Endometrium (tissue), 2 donors: ENCODE measurements around the gene GAMT.

Experiments used
- FAIRE-seq: peaks from 2 replicates; lab custom pipeline; 2012; peaks lifted over from hg19 to GRCh38; lab: Jason Lieb, UNC
- donor health status: control.
- donor health status: control.

Gene GAMT

DNA sequence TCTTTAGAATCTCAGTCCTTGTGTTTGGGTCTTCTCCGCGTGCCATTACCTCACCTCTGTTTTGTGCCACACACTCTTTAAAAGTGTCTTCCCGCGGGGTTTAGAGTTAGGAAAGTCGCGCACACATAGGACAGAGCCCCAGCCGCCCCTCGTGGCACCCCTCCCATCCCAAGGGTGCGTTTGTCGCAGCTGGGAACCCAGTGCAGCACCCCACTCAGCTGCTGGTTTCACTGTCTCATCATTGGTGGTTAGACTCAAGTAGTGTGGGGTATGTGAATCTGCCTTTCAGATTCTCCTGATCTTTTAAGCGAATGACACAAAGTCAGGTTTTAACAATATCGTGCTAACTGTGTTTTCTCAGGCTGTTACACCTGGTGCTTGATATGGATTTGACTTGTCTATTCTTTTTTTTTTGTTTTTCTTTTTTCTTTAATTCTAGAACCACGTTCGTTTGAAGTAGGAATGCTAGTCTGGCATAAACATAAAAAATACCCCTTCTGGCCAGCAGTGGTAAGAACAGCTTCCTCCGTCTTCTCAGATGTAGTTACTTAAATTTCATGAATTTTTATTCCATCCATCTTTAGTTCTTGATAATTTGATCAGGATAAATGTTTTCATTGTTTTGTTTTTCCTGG lies 37.2 kb downstream of the GAMT start:
- FAIRE-seq = no peak

GRCh38 chr19:1363599-1363998 lies 37.7 kb downstream of the GAMT start:
- no peak for FAIRE-seq

- FAIRE-seq = no peak
Measured at GRCh38 chr19:1362387-1363257, 38.7 kb downstream of the GAMT start.

DNA sequence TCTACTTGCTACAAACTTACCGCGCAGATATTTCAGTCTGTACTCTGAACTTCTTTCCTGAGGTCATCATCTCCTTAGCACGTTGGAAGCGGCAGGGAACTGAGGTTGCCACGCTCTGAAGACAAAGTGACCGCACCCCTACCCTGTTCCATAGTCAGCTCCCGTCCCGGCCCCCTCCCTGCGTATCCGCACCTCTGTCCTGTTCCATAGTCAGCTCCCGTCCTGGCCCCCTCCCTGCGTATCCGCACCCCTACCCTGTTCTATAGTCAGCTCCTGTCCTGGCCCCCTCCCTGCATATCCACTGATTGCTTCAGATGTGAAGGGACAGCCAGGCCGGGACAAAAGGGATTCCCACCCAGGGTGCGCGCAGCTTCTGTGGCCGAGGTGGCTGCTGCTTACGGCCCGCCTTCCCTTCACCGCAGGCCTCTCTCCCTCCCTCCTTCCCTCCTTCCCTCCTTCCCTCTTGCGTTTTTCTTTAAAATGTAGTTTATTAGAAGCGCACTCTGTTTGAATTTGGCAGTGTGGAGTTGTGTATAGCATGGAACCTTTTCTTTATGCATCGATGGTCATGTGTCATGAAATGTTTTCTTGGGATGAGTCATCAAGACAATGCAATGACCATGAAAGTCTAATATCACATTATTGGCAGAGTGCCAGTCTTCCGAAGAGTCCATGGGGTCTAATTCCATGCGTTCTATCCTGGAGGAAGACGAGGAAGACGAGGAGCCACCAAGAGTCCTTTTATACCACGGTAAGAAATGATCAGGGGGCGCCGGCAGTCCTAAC lies 39.5 kb downstream of the GAMT start:
- FAIRE-seq = no peak

- peak; percentile 96 for FAIRE-seq
Measured at GRCh38 chr19:1360818-1361461, 40.4 kb downstream of the GAMT start.

DNA sequence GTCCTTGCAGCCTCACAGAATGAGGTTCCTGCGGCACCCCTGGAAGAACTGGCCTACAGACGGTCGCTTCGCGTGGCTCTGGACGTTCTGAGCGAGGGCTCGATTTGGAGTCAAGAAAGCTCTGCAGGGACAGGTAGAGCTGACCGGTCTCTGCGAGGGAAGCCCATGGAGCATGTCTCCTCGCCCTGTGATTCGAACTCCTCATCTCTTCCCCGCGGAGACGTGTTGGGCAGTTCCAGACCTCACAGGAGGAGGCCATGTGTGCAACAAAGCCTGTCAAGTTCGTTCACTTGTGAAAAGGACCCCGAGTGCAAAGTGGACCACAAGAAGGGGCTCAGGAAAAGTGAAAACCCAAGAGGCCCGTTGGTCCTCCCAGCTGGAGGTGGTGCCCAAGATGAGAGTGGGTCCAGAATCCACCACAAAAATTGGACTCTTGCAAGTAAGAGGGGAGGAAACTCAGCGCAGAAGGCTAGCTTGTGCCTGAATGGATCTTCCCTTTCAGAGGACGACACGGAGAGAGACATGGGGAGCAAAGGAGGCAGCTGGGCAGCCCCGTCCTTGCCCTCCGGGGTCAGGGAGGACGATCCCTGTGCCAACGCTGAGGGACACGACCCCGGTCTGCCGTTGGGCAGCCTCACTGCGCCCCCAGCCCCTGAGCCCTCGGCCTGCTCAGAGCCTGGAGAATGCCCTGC lies 41.1 kb downstream of the GAMT start:
- FAIRE-seq = no peak

GRCh38 chr19:1357531-1358109 lies 43.7 kb downstream of the GAMT start:
- FAIRE-seq = no peak

DNA sequence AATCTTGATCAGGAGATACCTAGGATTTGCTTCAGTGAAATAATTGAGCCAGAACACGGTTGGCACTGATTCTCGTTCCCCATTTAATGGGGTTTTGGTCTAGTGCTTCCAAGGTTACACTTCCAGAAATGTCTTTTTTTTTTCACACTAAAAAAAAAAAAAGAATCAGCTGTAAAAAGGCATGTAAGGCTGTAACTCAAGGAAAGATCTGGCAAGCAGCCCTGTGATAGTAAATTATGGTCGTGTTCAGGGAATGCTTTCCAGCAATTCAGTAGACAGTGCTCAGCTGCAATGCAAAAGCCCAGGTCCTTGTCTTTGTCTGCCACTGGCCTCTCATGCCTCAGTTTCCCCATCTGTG lies 44.9 kb downstream of the GAMT start:
- peak; percentile 50 for FAIRE-seq

DNA sequence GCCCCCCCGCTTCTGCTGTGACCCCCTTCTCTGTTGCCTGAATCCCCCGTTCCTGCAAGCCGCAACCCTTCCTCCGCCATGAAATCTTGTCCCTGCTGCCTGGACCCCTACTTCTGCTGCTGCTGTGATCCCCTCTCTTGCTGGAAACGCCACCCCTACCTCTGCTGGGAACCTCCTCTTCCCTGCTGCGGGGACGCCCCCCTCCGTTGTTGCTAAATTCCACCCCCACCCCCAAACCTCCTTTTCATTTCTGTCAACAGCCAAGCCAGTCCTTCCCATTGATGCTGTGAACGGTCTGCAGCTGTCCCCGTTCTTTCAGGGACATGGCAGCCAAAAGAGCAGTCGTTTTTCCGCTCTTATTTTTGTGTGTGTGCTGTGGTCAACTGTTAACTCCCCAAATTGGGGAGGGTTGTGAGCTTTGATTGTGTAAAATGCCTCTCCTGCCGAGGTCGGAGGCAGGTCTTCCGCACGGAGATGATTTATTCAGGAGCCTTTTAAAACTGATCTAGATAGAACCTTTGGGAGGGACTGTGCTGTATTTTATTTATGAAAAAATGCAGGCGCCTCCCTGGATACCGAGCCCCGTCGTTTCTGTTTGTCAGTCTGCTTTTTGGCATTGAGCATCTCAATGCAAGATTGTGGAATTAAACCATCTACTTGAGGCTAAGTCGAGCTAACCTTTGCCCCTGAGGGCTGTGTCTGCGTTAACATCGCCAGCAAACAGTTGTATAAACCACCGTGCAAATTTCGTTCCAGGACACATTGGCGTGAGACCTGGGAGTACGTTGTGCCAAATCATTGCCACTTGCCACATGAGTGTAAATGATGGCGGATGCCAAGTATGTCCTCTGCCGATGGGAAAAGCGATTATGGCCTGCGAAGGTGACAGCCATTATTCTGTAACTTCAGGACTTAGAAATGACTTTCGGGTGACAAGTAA lies 45.5 kb downstream of the GAMT start:
- FAIRE-seq = no peak

DNA sequence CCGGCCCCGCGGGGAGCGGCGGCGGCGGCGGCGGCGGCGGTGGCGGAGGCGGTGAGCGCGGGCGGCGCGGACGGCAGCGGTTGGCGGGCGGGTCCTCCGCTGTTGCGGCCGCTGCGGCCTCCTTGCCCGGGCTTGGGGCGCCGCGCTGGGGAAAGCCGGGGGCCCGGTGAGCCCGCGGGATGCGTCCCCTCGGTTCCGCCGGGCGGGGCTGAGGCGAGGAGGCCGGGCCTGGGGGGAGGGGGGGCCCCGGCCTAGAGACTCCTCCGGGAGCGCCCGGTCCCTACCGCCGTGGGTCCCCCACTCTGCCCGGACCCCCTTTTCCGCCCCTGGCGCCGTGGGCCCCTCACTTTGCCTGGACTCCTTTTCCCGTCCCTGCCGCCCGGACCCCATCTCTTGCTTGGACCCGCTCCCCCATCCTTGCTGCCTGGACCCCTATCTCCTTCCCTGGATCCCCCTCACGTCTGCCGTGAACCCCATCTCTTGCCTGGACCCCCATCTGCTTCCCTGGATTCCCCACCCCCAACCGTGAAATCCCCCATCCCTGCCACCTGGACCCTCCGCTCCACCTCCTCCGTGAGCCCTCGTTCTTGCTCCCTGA lies 46.3 kb downstream of the GAMT start:
- no peak for FAIRE-seq

DNA sequence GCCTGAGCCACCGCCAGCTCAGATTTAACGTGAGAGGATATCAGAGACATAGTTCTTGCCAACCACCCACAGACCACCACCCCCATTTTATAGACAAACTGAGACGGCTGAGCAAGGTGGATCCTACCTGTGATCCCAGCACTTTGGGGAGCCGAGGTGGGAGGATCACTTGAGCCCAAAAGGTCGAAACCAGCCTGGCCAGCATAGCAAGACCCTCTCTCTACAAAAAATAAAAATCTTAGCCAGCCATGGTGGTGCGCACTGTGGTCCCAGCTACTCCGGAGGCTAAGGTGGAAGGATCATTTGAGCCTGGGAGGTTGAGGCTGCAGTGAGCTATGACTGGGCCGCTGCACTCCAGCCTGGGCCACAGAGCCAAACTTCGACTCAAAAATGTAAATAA lies 48.2 kb downstream of the GAMT start:
- FAIRE-seq = no peak

DNA sequence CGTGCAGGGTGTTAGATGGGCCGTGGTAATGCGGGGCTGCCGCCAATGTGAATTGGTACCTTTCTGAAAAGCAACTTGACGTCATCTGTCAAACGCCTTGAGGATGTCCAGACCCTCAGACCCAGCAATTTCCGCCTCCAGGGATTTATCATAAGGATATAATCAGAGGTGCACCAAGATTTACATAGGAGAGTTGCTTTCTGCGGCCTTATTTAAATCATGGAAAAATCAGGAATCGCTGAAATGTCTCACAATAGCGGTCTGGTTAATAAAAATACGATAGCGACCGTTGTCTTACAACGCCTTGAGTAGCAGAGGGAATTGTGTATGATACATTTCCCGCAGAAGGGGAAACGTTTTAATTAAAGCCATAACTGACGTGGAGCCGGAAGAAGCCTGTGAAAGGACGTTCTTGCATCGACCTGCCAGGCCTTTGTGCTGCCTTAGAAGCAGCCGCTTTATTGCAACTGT lies 49.9 kb downstream of the GAMT start:
- no peak for FAIRE-seq

- FAIRE-seq = no peak
Measured at GRCh38 chr19:1350867-1351266, 50.5 kb downstream of the GAMT start.

DNA sequence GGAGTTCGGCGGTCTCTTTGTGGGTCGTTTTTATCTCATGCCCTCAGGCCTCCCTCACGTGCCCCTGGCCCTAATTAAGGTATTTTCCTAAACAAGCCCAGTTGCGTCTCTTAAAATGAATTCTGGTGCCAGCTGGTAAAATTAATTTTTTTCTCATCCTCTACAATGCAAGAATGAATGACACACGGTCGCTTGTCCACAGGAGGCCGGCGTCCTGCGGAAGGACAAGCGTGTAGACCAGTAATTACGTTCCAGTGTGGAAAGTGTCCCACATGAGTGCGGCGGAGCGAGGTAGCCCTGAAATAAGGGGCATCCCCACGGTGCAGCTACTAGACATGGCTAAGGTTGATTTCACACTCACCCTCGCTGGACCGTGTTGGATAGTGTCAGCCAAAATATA lies 52.1 kb downstream of the GAMT start:
- no peak for FAIRE-seq
